ENCODE data around the gene ZDHHC13.

ZDHHC13 gene, protein sequence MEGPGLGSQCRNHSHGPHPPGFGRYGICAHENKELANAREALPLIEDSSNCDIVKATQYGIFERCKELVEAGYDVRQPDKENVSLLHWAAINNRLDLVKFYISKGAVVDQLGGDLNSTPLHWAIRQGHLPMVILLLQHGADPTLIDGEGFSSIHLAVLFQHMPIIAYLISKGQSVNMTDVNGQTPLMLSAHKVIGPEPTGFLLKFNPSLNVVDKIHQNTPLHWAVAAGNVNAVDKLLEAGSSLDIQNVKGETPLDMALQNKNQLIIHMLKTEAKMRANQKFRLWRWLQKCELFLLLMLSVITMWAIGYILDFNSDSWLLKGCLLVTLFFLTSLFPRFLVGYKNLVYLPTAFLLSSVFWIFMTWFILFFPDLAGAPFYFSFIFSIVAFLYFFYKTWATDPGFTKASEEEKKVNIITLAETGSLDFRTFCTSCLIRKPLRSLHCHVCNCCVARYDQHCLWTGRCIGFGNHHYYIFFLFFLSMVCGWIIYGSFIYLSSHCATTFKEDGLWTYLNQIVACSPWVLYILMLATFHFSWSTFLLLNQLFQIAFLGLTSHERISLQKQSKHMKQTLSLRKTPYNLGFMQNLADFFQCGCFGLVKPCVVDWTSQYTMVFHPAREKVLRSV

DNA sequence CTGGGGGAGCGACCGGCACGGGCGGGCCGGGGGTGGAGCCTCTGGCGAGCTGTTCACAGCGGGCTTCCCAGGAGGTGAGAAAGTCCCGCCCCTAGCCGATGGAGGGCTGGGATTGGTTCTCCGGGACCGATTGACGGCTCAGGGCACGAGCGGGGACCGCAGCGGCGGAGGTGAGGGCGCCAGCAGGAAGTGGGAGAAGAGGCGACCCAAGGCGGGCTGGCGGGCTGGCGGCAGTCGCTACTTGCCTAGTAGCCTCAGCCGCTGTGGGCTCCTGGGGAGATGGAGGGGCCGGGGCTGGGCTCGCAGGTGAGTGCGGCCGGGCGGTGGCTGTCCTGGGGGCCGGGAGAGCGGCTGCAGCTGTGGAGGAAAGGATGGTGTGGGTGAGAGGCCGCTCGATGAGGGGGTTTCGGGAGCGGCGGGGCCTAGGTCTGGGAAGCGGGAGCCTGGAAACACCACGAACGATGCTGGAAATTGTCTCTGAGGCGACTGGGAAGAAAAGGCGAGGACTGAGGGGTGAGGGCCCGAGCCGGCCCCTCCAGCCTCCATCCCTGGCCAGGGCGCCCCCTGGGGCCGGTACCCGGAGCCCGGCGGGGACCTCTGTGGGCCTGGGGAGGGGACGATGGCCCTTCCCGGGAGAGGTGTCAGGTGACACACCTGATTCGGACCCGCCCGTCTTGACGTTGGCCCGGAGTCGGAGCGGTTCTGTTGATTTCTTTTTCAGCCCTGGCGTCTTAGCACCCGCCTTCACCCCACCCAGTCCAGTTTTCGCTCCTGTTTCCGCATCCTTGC lies at the start of gene ZDHHC13:
TSS of gene ZDHHC13 (plus strand) at position 198 of the 789 bp plus-strand sequence. CDS start at position 280, 82 bp downstream.
- DNase-seq = peak; percentile 93

DNA sequence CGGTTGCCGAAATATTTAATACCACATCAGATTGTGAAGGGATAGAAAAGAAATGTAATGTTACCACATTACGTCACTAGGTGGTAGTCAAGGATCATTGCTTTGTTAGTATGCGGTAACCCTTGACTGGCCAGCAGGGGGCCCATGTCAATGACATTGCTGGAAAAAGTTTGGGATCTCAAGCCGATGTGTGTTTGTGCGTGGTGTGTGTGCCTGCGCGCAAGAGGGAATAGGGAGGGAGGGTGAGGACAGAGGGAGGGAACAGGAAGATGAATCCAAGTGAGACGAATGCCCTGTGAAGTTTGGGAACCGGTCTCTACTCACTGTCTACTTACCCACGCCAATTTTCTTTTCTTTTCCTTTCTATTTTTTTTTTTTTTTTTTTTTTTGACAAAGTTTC lies 45.7 kb upstream of the ZDHHC13 start:
- peak; percentile 77 for DNase-seq

GRCh38 chr11:19072464-19072863 lies 44.5 kb upstream of the ZDHHC13 start:
- no peak for DNase-seq

GRCh38 chr11:19073454-19074415 lies 43.2 kb upstream of the ZDHHC13 start:
- DNase-seq = no peak

DNA sequence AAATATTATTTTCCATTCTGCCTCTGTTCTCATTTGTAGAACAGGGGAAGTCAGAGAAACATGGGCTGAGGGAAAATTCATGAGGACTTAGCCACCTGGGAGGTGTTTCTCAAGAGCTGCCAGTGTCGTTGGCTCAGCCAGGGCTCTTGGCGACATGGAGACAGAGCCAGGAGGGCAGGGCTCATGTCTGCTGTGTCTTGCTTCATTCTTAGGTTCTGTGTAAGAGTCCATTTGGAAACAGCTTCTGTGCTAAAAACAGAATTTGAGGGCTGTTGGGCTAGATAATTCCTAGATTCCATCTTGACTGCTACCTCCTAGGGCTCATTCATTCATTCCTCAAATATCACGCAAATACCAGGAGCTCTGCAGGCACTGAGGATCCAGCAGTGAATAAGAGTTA lies 41.3 kb upstream of the ZDHHC13 start:
- no peak for DNase-seq

DNA sequence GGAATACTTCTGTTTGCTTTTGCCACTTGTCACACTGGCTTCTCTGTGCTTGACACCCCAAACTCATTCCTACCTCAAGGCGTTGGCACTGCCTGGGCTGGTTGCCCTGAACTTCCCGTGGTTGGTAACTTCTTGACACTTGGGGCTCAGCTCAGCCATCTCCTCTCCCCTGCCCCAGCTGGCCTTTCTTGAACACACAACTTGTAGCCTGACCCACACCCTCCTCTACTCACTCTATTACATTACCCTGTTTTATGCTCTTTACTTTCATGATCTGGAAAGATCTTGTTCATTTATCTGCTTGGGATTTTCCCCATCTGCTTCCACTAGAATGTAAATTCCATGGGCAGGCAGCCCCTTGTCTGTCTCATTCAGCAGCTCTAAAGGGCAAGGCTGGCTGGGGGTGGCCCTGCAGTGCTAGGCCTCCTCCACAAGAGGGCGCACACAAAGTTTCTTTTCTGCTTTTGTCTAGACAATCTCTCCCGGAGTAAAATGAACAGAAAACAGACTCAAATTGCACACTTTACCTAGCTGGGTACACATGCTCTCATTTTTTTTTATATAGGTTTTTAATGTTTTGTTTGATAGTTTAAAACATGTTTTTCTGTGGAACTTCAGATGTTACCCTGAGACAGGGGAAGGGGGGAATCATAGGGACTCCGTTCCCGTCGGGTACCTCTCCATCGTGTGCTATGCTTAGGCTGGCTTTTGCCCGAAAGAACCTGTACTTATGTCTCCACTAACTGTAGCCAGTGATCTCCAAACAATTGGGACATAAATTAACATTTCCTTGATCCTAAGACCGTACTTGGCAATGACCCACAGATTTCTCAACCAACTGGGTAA lies 40.0 kb upstream of the ZDHHC13 start:
- DNase-seq = peak; percentile 50

DNA sequence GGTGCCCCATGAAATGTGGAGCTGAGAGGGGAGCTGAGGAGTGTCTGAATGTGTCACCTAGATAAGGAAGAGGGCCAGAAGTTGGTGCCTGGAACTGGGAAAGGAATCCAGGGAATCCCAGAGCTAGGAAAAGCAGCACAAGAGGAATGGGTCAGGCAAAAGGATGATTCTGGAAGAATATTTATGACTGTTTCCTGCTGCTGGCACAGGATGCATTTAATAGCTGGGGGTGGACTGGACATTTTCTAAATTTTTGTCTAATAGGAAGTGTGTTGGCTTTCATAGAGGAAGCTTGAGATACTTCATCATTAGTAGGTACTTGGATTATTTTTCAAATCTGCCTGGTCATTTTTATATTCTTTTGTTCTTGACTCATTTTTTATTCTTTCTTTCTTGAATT lies 39.0 kb upstream of the ZDHHC13 start:
- DNase-seq = no peak

- DNase-seq = no peak
Observed at GRCh38 chr11:19079643-19080440, 37.1 kb upstream of the ZDHHC13 start.

- no peak for DNase-seq
Observed at GRCh38 chr11:19080579-19080993, 36.4 kb upstream of the ZDHHC13 start.

DNA sequence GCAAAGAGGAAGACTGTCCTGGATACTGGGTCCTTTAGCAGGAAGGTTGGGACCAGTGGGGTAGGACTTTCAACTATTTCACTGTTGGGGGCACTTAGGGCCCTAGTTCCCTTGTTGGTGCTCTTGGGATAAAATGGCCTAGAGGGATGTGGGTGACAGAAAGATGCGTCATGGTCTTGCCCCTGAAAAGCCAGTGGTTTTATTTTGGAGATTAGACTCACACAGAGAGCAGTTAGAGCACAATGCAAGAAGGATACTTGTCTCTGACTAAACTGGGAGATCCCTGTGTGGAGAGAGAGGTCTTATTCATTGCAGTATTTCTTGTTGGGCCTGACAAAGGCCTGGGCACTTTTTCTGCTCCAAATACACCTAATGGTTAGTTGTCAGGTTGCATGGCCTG lies 33.8 kb upstream of the ZDHHC13 start:
- DNase-seq = no peak

DNA sequence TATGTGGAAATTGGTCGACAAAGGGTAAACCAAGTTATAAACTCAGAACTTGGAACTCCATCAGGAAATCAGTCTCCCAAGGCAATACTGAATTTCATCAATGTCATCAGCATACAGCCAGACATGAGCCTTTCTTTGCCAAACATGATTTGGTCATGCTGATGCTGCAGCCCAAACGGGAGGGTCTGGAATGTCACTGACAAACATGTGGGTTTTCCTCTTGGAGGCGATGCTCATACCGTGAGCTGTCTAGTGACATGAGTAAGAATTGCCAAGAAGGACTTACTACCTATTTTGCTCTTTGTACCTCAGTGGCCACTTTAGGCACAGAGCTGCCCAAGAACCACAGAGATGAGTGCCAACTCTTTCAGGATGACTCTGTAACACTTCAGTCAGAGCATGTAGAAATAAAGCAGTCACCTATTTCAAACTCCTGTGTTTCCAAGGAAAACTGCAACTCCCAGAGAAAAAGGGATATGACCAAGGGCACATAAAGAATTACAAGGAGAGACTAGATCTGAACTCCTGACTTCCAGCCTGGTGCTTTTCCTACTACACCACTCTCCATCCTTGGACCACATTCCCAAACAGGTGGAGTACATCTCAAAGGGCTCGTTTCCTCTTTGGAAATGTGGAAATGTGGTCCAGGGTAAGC lies 32.2 kb upstream of the ZDHHC13 start:
- DNase-seq = no peak

- no peak for DNase-seq
Observed at GRCh38 chr11:19087658-19088057, 29.3 kb upstream of the ZDHHC13 start.

GRCh38 chr11:19088791-19089190 lies 28.2 kb upstream of the ZDHHC13 start:
- DNase-seq = no peak

DNA sequence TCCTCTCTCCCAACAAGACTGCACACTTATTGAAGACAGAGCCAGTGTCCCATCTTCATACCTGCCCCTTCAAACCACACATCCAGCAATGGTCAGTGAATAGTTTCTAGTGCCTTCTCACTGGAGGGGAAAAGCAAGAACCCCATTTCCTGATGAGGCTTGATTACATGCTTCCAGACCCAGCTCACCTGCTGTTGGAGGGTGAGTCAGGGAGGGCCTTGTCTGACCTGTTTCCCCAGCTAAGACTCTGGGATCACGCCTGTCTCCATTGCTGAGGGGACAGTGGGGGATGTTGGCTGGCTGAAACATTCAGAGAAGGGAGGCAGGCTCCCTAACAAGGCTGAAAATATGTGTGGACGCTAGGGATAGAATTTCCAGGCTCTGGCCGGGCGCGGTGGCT lies 27.5 kb upstream of the ZDHHC13 start:
- no peak for DNase-seq

DNA sequence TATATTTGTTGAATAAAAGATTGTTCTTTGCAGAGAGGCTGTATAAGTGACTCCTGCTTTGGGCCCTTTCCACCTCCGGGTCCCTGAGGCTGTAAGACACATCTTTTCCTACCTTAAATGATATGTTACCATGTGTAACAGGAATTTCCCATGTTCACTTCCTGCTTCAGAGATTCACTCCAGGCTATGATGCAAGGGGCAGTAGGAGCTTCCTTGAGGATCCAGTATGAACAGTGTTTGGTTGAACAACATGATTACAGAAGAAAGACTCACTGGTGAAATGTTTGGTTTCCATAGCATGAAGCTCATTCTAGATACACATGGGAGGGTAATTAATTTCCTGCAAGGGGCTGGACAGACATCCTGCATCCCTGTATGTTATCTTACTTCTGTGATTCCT lies 25.6 kb upstream of the ZDHHC13 start:
- DNase-seq = no peak

- no peak for DNase-seq
Observed at GRCh38 chr11:19092342-19092741, 24.6 kb upstream of the ZDHHC13 start.

DNA sequence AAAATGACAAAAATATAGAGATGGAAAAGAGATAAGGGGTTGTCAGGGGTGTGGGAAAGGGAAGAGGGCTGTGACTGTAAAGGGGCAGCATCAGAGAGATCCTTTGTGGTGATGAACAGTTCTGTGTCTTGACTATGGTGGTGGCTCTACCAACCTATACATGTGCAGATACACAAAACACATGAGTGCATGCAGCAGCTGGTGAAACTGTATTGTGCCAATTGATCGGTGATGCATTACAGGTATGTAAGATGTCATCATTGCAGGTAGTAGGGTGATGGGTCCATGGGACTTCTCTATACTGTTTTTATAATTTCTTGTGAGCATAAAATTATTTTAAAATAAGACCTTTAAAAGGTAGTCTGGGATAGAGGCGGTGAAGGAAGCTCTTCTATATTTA lies 24.1 kb upstream of the ZDHHC13 start:
- DNase-seq = no peak

- DNase-seq = no peak
Observed at GRCh38 chr11:19093976-19094375, 23.0 kb upstream of the ZDHHC13 start.

GRCh38 chr11:19094859-19095258 lies 22.1 kb upstream of the ZDHHC13 start:
- DNase-seq = no peak

DNA sequence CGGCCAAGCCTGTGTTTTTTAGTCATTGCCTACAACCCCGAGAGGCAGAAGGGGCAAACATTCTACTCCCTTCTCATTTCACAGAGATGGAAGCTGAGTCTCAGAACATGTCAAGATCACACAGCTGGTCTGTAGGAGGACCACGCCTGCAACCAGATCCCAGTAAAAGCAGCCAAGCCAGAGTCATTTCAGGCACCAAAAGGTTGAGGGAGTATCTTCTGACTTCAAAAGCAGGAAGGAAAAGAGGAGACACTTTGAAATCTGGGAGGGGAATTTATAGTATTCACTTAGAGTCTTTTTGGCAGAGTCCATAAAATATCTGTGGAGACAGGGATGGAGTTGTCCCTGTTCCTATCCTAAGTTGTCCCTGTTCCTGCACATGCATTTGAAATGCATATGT lies 17.9 kb upstream of the ZDHHC13 start:
- no peak for DNase-seq

Measured in right hindlimb (tissue), 1 donor.